Heart right ventricle (tissue), 16 donors: ENCODE measurements around the gene CFDP1. TPM values are rescaled to one million over a fixed set of nuclear protein-coding genes. Genes with fewer than 3 reads are reported as not detected.

Experiments
- ATAC-seq, 8 donors: fragments of 200-7000 bp; cut with Tn5 transposase; one replicate each; pipeline ENCODE4 v1.9.1; 2020; ENCODE audit warnings: mild to moderate bottlenecking in 8 of 8, moderate library complexity in 8 of 8, moderate number of reproducible peaks in 1 of 8
- DNase-seq, 2 donors: peaks; one replicate each; pipeline ENCODE4 v3.0.0-alpha.2; 2020
- H3K27ac ChIP-seq, 10 donors: fragments of 200-600 bp; sonication (generic) in 2 of 10; one replicate each; pipeline versions ENCODE4 v1.5.0 to v1.8.0; 2020 to 2022; ENCODE audit warnings: mild to moderate bottlenecking in 3 of 10
- H3K27me3 ChIP-seq, 7 donors: fragments of 200-600 bp; one replicate each; pipeline ENCODE4 v1.8.0; 2021 to 2022; ENCODE audit warnings: mild to moderate bottlenecking in 2 of 7
- H3K36me3 ChIP-seq, 9 donors: fragments of 200-600 bp; sonication (generic) in 1 of 9; one replicate each; pipeline versions ENCODE4 v1.5.0 to v1.8.0; 2020 to 2022; ENCODE audit warnings: mild to moderate bottlenecking in 2 of 9
- H3K4me1 ChIP-seq, 9 donors: fragments of 200-600 bp; sonication (generic) in 1 of 9; one replicate each; pipeline versions ENCODE4 v1.5.0 to v1.8.0; 2020 to 2022; ENCODE audit warnings: mild to moderate bottlenecking in 4 of 9
- H3K4me3 ChIP-seq, 10 donors: fragments of 200-600 bp; sonication (generic) in 2 of 10; one replicate each; pipeline versions ENCODE4 v1.5.0 to v1.8.0; 2020 to 2022; ENCODE audit warnings: mild to moderate bottlenecking in 7 of 10, moderate library complexity in 2 of 10
- H3K9me3 ChIP-seq, 11 donors: fragments of 200-600 bp in 10 of 11; sonication (generic) in 2 of 11; one replicate each; pipeline versions ENCODE4 v1.5.0 to v1.8.0; 2013 to 2022; ENCODE audit warnings: mild to moderate bottlenecking in 2 of 11, control low read depth in 1 of 11, moderate library complexity in 1 of 11
- CTCF ChIP-seq, 9 donors: fragments of 200-600 bp; sonication (generic) in 2 of 9; IDR thresholded peaks; one replicate each; pipeline versions ENCODE4 v1.5.0 to v1.8.0; 2021 to 2022; ENCODE audit warnings: antibody characterized with exemption in 9 of 9, mild to moderate bottlenecking in 5 of 9, moderate library complexity in 1 of 9
- WGBS, 2 donors: extraction: QIAGEN DNeasy Blood & Tissue Kit; methylation state at CpG; one replicate each; pipeline ENCODE4 v1.1.7; 2013; ENCODE audit warnings: inconsistent platforms in 1 of 2; 5-methylcytosine and 5-hydroxymethylcytosine counted together
- intact Hi-C, 10 donors: fragments of 100-400 bp; cut with DNase I; formaldehyde crosslinking; loops; one replicate each; pipeline versions ENCODE4 v1.11.1 to v1.14.2; 2022
- polyA plus RNA-seq, 2 donors: library from polyadenylated mRNA; stranded (reverse); fragments of 200-250 nt; gene quantifications; one replicate each; pipeline ENCODE4 v1.2.3, GENCODE V29; 2013
- total RNA-seq, 10 donors: library from RNA; stranded (reverse); fragmentation: NEBNext Ultra II Directional in 3 of 10; extraction: Animal tissue kit (Norgen Biotek cat#: 25700) in 3 of 10; gene quantifications; one replicate each; pipeline versions ENCODE4 v1.2.1 to v1.2.4, GENCODE V29; 2021 to 2023
- donor health status: Arrhythmogenic right ventricular cardiomyopathy.
- donor health status: ischemic (EF 13 %, LVEDD 7.1; RV severe dilation, severe dysfunction).
- donor health status: healthy with polysubstance abuse.
- donor health status: DM: no; HTN: yes; CAD: no.
- donor health status: DM: no; HTN: no; CAD: no.
- donor health status: ischemic (EF 25% LVEDD 6.9; RV normal size, moderate dysfunction).
- donor health status: ischemic (EF 25% LVEDD 5.7; RV mildly dilated, moderate dysfunction).
- donor health status: healthy.
- donor health status: DM: yes; HTN: yes; CAD: no.
- donor health status: Ischemic cardiomyopathy.
- donor health status: ischemic (EF 35%, LVEDD 5.7; RV mildly dilated, moderate dysfunction).
- donor health status: nonischemic (EF 11% LVEDD 7.7; RV severe dilation, severe dysfunction).
- donor health status: DM: yes; HTN: yes; CAD: no.
- donor health status: PGD.
- donor health status: ischemic (EF 29% LVEDD 5.4; RV normal size, mild dysfunction).
- donor health status: nonischemic (EF 23%, LVEDD 6.1; RV moderate dilation, normal function).

Gene CFDP1
- total and polyA plus RNA-seq, 12 donors: 19.0 to 63.6 (median 25.0) TPM

GRCh38 chr16:75379911-75380847 is 53.1 kb downstream of the CFDP1 start:
- TF ChIP-seq CTCF (IDR thresholded peaks at IDR 0.05): no peak
- 83 to 89% methylated on average over 10 of the region's 10 CpGs for WGBS, 2 donors
- peaks cover 0 to 45% (median 0%) of the 10 kb centered on the region in 9 donors for H3K36me3 ChIP-seq
- peak overlapping the region in 3 of 10 donors; percentile 27 to 64 (median 28) for H3K27ac ChIP-seq
- H3K9me3 ChIP-seq: no peaks in the 10 kb centered on the region
- ATAC-seq: peak in 2 of 8 donors; percentile 29 to 49
- no peak overlapping the region for H3K4me3 ChIP-seq
- DNase-seq: no peak
- H3K4me1 ChIP-seq: peaks cover 0 to 49% (median 14%) of the 10 kb centered on the region in 9 donors
- H3K27me3 ChIP-seq: peaks cover 0 to 69% (median 0%) of the 10 kb centered on the region in 7 donors
- intact Hi-C loops: loop anchor here in 6 of 10 donors (5.0 to 10.0 kb wide), 7 partner anchors 53 to 185 kb away; partner anchors contain the start of gene CTRB2 (in 1 of the 6)

GRCh38 chr16:75379339-75379738 is 54.0 kb downstream of the CFDP1 start:
- ATAC-seq: no peak
- Histone ChIP-seq H3K27ac (peak overlapping the region in 1 of 10 donors; percentile 13), H3K9me3 (no peaks in the 10 kb centered on the region), H3K4me1 (peaks cover 0 to 49% (median 14%) of the 10 kb centered on the region in 9 donors), H3K4me3 (no peak overlapping the region), H3K27me3 (peaks cover 0 to 71% (median 0%) of the 10 kb centered on the region in 7 donors), H3K36me3 (peaks cover 0 to 45% (median 0%) of the 10 kb centered on the region in 9 donors)
- intact Hi-C loops: loop anchor here in 3 of 10 donors (5.0 to 10.0 kb wide), 2 partner anchors 52 to 65 kb away; no protein-coding TSS in a partner anchor
- no peak for DNase-seq
- WGBS, 2 donors: 86 to 100% methylated on average over 1 of the region's 1 CpG
- TF ChIP-seq CTCF (IDR thresholded peaks at IDR 0.05): no peak

- ATAC-seq (no peak), DNase-seq (no peak)
- Histone ChIP-seq H3K36me3 (peaks cover 0 to 52% (median 0%) of the 10 kb centered on the region in 9 donors), H3K27me3 (peaks cover 0 to 71% (median 0%) of the 10 kb centered on the region in 7 donors), H3K4me3 (no peak overlapping the region), H3K4me1 (peaks cover 0 to 49% (median 14%) of the 10 kb centered on the region in 9 donors), H3K27ac (peak overlapping the region in 1 of 10 donors; percentile 49), H3K9me3 (no peaks in the 10 kb centered on the region)
- no peak for TF ChIP-seq CTCF (IDR thresholded peaks at IDR 0.05)
- 93 to 97% methylated on average over 2 of the region's 2 CpGs for WGBS, 2 donors
- intact Hi-C loops: loop anchor here in 3 of 10 donors (5.0 to 10.0 kb wide), 2 partner anchors 51 to 64 kb away; no protein-coding TSS in a partner anchor
Measured at GRCh38 chr16:75378616-75379015, 54.7 kb downstream of the CFDP1 start.

- WGBS, 2 donors: 49 to 58% methylated on average over 6 of the region's 6 CpGs
- intact Hi-C loops: loop anchor here in 3 of 10 donors (5.0 to 10.0 kb wide), 2 partner anchors 51 to 63 kb away; no protein-coding TSS in a partner anchor
- Histone ChIP-seq H3K36me3 (peaks cover 0 to 52% (median 0%) of the 10 kb centered on the region in 9 donors), H3K27ac (peak overlapping the region in 3 of 10 donors; percentile 4 to 49 (median 43)), H3K4me3 (no peak overlapping the region), H3K4me1 (peaks cover 0 to 49% (median 16%) of the 10 kb centered on the region in 9 donors), H3K9me3 (no peaks in the 10 kb centered on the region), H3K27me3 (peaks cover 0 to 71% (median 0%) of the 10 kb centered on the region in 7 donors)
- ATAC-seq (peak in 5 of 8 donors; percentile 56 to 65 (median 62)), DNase-seq (no peak)
- TF ChIP-seq CTCF (IDR thresholded peaks at IDR 0.05): no peak
Measured at GRCh38 chr16:75377729-75378386, 55.4 kb downstream of the CFDP1 start.
